ENCODE measurements around the gene CPA4.

The CPA4 gene

DNA sequence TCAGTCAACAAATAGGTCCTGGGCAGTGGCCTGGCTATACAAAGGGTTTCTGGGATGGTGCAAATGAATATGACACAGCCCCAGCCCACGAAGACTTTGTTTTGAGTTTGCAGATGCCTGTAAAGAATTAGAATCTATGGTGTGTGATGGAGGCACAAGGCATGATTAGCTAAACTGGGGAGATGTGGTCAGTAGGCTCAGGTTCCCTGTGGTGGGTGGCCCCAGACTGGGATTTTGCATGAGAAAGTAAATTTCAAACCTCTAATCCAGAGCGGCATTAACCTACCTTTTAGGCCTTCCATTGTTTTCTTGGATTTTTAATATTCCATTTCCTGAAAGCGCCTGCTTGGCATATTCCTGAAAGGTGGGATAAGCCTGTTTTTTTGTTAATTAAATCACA lies 45.3 kb downstream of the CPA4 start:
- TF ChIP-seq, protein P1, sequence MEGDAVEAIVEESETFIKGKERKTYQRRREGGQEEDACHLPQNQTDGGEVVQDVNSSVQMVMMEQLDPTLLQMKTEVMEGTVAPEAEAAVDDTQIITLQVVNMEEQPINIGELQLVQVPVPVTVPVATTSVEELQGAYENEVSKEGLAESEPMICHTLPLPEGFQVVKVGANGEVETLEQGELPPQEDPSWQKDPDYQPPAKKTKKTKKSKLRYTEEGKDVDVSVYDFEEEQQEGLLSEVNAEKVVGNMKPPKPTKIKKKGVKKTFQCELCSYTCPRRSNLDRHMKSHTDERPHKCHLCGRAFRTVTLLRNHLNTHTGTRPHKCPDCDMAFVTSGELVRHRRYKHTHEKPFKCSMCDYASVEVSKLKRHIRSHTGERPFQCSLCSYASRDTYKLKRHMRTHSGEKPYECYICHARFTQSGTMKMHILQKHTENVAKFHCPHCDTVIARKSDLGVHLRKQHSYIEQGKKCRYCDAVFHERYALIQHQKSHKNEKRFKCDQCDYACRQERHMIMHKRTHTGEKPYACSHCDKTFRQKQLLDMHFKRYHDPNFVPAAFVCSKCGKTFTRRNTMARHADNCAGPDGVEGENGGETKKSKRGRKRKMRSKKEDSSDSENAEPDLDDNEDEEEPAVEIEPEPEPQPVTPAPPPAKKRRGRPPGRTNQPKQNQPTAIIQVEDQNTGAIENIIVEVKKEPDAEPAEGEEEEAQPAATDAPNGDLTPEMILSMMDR (IDR thresholded peaks at IDR 0.05), result no peak

DNA sequence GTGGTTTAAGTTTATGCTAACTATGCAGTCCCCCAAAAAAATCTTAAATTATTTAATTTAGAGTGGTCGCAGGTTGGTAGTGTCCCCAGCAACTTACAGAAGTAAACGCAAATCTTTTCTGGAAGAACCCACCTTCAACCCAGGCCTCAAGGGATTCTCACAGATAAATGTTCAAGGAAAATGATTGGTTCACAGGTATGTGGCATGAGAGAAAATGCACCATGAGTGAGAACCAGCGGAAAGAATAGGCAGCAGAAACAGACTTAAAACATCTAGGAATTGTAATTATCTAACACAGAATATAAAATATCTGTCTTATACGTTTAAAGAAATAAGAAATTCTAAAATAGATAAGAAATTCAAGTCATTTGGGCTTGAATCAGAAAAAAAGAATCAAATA lies 48.9 kb downstream of the CPA4 start:
- TF ChIP-seq, protein P1 (IDR thresholded peaks at IDR 0.05), result no peak

DNA sequence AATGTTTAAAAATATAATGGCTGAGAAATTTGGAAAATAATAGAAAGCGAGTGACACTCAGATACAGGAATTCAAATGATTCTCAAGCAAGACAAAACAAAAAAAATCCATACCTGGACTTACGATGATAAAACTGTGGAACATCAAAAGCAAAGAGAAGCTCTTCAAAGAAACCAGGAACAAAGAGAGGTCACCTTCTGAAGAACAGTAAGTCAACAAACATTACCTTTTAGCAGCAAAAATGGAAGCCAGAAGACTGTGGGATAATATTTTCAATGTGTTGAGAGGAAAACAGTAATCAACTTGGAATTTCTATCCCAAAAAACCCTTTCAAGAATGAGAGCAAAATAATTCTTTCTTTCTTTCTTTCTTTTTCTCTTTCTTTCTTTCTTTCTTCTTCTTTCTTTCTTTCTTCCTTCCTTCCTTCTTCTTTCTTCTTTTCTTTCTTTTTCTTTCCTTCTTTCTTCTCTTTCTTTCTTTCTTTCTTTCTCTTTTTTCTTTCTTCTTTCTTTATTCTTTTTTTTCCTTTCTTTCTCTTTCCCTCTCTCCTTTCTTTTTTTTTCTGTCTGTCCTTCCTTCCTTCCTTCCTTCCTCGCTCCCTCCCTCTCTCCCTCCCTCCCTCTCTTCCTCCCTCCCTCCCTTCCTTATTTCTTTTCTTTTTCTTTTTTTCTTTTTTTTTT lies 49.9 kb downstream of the CPA4 start:
- TF ChIP-seq, protein P1 (IDR thresholded peaks at IDR 0.05), result no peak

DNA sequence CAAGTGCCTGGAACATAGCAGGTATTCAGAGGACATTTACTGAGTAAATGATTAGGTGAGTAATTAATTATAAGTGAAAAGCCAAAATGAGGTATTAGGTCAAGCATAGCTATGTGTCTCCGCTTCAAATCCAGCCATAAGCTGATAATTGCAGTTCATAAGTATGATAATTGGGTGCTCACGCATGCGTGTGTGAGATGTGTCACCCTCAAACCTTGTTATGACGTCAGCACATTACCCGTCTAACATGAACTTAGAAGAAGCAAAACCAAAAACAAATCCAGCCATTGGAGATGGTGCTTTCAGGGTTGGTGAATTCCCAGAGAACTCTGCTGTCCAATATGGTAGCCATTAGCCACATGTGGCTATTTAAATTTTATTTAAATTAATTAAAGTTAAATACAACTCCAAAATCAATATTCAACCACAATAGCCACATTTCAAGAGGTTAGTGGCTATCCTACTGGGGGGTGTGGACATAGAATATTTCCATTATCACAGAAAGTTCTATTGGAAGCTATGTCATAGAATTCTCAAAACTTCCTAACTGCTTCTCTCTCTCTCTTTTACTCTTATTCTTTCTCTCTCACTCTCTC lies 51.4 kb downstream of the CPA4 start, which contains the start of gene CPA5:
CPA5 (plus strand) TSS at position 546 of the 596 bp plus-strand sequence. CDS start 1,670 bp downstream, outside the sequence.
- TF ChIP-seq, protein P1 (IDR thresholded peaks at IDR 0.05), result no peak

DNA sequence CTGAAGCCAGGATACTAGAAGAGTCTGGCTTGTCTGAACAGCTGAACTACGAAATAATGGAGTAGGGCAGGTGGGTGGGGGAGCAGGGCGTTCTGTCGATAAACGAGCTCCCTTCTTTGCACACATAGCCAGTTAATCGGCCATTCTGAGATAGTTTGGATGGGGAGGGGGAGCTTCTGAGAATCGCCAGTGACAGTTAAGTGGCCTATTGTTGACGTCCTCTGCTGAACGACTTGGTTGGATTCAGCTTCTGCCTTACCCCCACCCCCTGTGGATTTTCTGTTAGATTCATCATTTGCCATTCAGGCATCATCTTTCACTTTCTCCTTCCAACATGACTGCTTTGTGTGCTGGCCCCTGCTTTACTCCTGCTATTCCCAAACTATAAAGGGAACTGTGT lies 52.2 kb downstream of the CPA4 start:
- TF ChIP-seq, protein P1 (IDR thresholded peaks at IDR 0.05), result no peak

DNA sequence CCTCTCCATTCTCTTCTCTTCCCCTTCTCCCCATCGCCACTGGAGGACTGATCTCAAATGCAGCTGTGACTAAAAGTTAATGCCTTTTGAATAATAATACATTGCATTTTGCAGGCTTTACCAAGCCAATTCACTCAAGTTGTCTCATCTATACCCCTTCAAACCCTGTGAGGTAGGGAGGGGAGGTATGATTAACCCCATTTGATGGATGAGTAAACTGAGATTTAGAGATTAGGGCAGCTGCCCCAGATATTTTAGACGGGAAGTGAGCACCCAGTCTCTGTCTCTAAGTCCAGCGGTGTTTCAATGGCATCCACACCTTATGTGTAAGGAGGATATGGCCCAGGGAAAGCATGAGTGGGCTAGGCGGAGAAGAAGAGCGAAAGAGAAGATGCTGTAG lies 52.8 kb downstream of the CPA4 start:
- TF ChIP-seq, protein P1 (IDR thresholded peaks at IDR 0.05), result no peak

DNA sequence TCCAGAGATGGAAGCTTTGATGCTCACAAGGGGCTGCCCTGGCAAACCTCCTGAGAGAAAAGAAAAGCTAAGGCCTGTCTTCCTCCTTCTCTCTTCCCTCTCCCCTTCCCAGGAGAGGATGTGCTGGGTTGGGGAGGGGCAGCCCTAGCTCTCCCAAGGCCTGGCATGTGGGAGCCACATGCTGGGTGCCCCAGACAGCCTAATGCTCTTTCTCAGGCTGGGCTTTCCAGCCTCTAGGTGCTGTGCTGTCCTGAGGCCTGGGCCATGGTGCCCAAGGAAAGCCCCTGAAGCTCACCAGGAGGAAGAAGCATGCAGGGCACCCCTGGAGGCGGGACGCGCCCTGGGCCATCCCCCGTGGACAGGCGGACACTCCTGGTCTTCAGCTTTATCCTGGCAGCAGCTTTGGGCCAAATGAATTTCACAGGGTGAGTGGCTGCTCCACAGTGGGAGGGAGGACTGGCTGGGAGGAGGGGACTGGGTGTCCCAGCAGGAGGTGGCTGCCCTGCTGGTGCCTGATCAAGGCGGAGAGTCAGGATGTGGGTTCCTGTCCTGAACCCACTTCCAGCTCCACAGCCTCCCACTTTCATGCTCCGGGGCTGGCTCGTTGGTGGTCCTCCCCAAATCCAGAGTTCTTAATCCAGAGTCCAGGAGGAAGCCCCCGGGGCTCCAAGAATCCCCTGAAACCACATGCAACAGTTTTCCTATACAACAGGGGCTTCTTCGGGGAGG lies 53.4 kb downstream of the CPA4 start:
- TF ChIP-seq, protein P1 (IDR thresholded peaks at IDR 0.05), result no peak

Data from LNCAP (cell line).